SK-N-SH (cell line): ENCODE data around the gene NDFIP1. TPM values are rescaled to one million over a fixed set of nuclear protein-coding genes. Genes with fewer than 3 reads are reported as not detected.

Source experiments
- CTCF ChIA-PET: fragments of 300-600, 350-600 bp; formaldehyde crosslinking; extraction: SDS; loops from one replicate; lab custom pipeline; 2021; lab: Yijun Ruan, JAX
- POLR2A ChIA-PET: fragments of 350-600 bp; sonication (Branson Sonifier 250); formaldehyde crosslinking; extraction: SDS; loops from one replicate; lab custom pipeline; 2020; ENCODE audit warnings: antibody characterized with exemption, inconsistent platforms; lab: Yijun Ruan, JAX
- DNase-seq: peaks from one replicate; pipeline ENCODE4 v3.0.0; 2012
- H2AFZ ChIP-seq: fragments of 200-600 bp; sonication (generic); 2 replicates; pipeline ENCODE4 v1.8.1; 2016; ENCODE audit warnings: antibody characterized with exemption, mild to moderate bottlenecking, low read depth
- H3F3A ChIP-seq: fragments of 200-600 bp; sonication (generic); replicated peaks from 2 replicates; pipeline ENCODE3; 2016; ENCODE audit warnings: antibody characterized with exemption, mild to moderate bottlenecking; ENCODE audit not compliant: insufficient read depth
- H3K27ac ChIP-seq, 2 experiments: fragments of 200-500 bp in 1 of 2; fragments of 200-600 bp in 1 of 2; sonication (Bioruptor generic) in 1 of 2; sonication (generic), shearing (Covaris generic) in 1 of 2; 2 replicates each; pipeline versions ENCODE4 v1.5.1 to v1.6.1; 2014 to 2016; ENCODE audit warnings: low read depth in 2 of 2, inconsistent platforms in 1 of 2, low read length in 1 of 2, mild to moderate bottlenecking in 1 of 2, mixed read lengths in 1 of 2
- H3K27me3 ChIP-seq: fragments of 200-600 bp; sonication (generic), shearing (Covaris generic); 2 replicates; pipeline ENCODE4 v1.6.1; 2016; ENCODE audit warnings: mixed run types; ENCODE audit not compliant: insufficient read depth
- H3K36me3 ChIP-seq, 2 experiments: fragments of 200-500 bp in 1 of 2; fragments of 200-600 bp in 1 of 2; sonication (Bioruptor generic) in 1 of 2; sonication (generic) in 1 of 2; replicated peaks in 1 of 2; 2 replicates each; pipeline versions ENCODE3 to v1.5.1; 2014 to 2016; ENCODE audit warnings: low read length in 1 of 2, mild to moderate bottlenecking in 1 of 2; ENCODE audit not compliant: insufficient read depth in 2 of 2, control insufficient read depth in 1 of 2
- H3K4me1 ChIP-seq, 2 experiments: fragments of 200-500 bp in 1 of 2; fragments of 200-600 bp in 1 of 2; sonication (Bioruptor generic) in 1 of 2; sonication (generic), shearing (Covaris generic) in 1 of 2; 2 replicates each; pipeline versions ENCODE4 v1.5.1 to v1.6.1; 2014 to 2016; ENCODE audit warnings: low read depth in 1 of 2, low read length in 1 of 2, mixed run types in 1 of 2; ENCODE audit not compliant: insufficient read depth in 2 of 2, control insufficient read depth in 1 of 2
- H3K4me2 ChIP-seq: fragments of 200-600 bp; sonication (generic), shearing (Covaris generic); 2 replicates; pipeline ENCODE4 v1.6.1; 2017; ENCODE audit warnings: mixed run types
- H3K4me3 ChIP-seq, 2 experiments: fragments of 200-500 bp in 1 of 2; fragments of 200-600 bp in 1 of 2; sonication (Bioruptor generic) in 1 of 2; sonication (generic), shearing (Covaris generic) in 1 of 2; 2 replicates each; pipeline versions ENCODE4 v1.5.1 to v1.8.1; 2014 to 2016; ENCODE audit warnings: low read depth in 2 of 2, inconsistent platforms in 1 of 2, low read length in 1 of 2, mild to moderate bottlenecking in 1 of 2, mixed read lengths in 1 of 2, moderate library complexity in 1 of 2
- H3K79me2 ChIP-seq: fragments of 200-600 bp; sonication (generic); 2 replicates; pipeline ENCODE4 v1.8.1; 2017; ENCODE audit warnings: mild to moderate bottlenecking; ENCODE audit not compliant: insufficient read depth
- H3K9ac ChIP-seq: fragments of 200-600 bp; sonication (generic); 2 replicates; pipeline ENCODE4 v1.6.1; 2017; ENCODE audit warnings: mixed run types
- H3K9me2 ChIP-seq: fragments of 200-600 bp; sonication (generic); 2 replicates; pipeline ENCODE4 v1.6.1; 2017; ENCODE audit warnings: mixed run types
- H3K9me3 ChIP-seq: fragments of 200-600 bp; sonication (generic); 2 replicates; pipeline ENCODE4 v1.6.1; 2017; ENCODE audit warnings: mixed run types, mild to moderate bottlenecking, moderate library complexity
- H4K20me1 ChIP-seq: fragments of 200-600 bp; sonication (generic); 2 replicates; pipeline ENCODE4 v1.6.1; 2017; ENCODE audit warnings: mild to moderate bottlenecking, mixed run types; ENCODE audit not compliant: insufficient read depth
- ELF1 ChIP-seq: IDR thresholded peaks from 2 replicates; pipeline ENCODE4 v1.4.0; 2012
- EP300 ChIP-seq, 2 experiments: IDR thresholded peaks; 2 replicates each; pipeline versions ENCODE4 v1.4.0 to v1.6.1; 2012; ENCODE audit warnings: borderline replicate concordance in 1 of 2, low read depth in 1 of 2, low read length in 1 of 2
- FOSL2 ChIP-seq: IDR thresholded peaks from 2 replicates; pipeline ENCODE4 v1.4.0; 2012; ENCODE audit warnings: low read depth, mild to moderate bottlenecking, moderate library complexity, borderline replicate concordance
- GABPA ChIP-seq: IDR thresholded peaks from 2 replicates; pipeline ENCODE4 v1.4.0; 2012; ENCODE audit warnings: low read depth, mild to moderate bottlenecking
- MAX ChIP-seq: IDR thresholded peaks from 2 replicates; pipeline ENCODE4 v1.4.0; 2012; ENCODE audit warnings: low read depth
- MEF2A ChIP-seq: IDR thresholded peaks from 2 replicates; pipeline ENCODE4 v1.4.0; 2012; ENCODE audit warnings: low read depth, borderline replicate concordance
- NFIC ChIP-seq: IDR thresholded peaks from 2 replicates; pipeline ENCODE4 v1.4.0; 2012; ENCODE audit warnings: borderline replicate concordance
- POLR2AphosphoS5 ChIP-seq: IDR thresholded peaks from 2 replicates; pipeline ENCODE4 v1.6.1; 2012; ENCODE audit warnings: low read depth, low read length
- RAD21 ChIP-seq: IDR thresholded peaks from 2 replicates; pipeline ENCODE4 v1.6.1; 2012; ENCODE audit warnings: mild to moderate bottlenecking, low read length
- USF2 ChIP-seq: fragments of 150-350 bp; IDR thresholded peaks from 2 replicates; pipeline ENCODE4 v1.6.1; 2017; ENCODE audit warnings: antibody characterized with exemption, low read length, low read depth, borderline replicate concordance
- YY1 ChIP-seq: IDR thresholded peaks from 2 replicates; pipeline ENCODE4 v1.4.0; 2012; ENCODE audit warnings: low read depth, mild to moderate bottlenecking
- WGBS: methylation state at CpG from one replicate; pipeline ENCODE4 v1.1.6; 2017; ENCODE audit warnings: low lambda C conversion rate; 5-methylcytosine and 5-hydroxymethylcytosine counted together
- polyA plus RNA-seq, 3 experiments: library from polyadenylated mRNA; depleted of rRNA; stranded (reverse); fragments of >200 nt; gene quantifications; 2 replicates each; pipeline ENCODE4 v1.2.3, GENCODE V29; 2012
- TF ChIP-seq, protein P1 (sequence below): fragments of 200-600 bp; sonication (generic); IDR thresholded peaks from 2 replicates; pipeline ENCODE4 v1.6.1; 2017; ENCODE audit warnings: antibody characterized with exemption, mild to moderate bottlenecking, moderate library complexity
- TF ChIP-seq, protein P2 (sequence below): fragments of 150-350 bp; IDR thresholded peaks from 2 replicates; pipeline ENCODE4 v1.6.1; 2016; ENCODE audit warnings: mild to moderate bottlenecking, low read depth, low read length

The NDFIP1 gene
- polyA plus RNA-seq, 1 of the 3 experiments (the other 2 are of a cell fraction), result 40.0 TPM

- TF ChIP-seq, protein P1, sequence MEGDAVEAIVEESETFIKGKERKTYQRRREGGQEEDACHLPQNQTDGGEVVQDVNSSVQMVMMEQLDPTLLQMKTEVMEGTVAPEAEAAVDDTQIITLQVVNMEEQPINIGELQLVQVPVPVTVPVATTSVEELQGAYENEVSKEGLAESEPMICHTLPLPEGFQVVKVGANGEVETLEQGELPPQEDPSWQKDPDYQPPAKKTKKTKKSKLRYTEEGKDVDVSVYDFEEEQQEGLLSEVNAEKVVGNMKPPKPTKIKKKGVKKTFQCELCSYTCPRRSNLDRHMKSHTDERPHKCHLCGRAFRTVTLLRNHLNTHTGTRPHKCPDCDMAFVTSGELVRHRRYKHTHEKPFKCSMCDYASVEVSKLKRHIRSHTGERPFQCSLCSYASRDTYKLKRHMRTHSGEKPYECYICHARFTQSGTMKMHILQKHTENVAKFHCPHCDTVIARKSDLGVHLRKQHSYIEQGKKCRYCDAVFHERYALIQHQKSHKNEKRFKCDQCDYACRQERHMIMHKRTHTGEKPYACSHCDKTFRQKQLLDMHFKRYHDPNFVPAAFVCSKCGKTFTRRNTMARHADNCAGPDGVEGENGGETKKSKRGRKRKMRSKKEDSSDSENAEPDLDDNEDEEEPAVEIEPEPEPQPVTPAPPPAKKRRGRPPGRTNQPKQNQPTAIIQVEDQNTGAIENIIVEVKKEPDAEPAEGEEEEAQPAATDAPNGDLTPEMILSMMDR, result no peak
- TF ChIP-seq MAX, result no peak
- no peak for TF ChIP-seq POLR2AphosphoS5
- TF ChIP-seq EP300 (IDR thresholded peaks at IDR 0.05; ENCODE audit: borderline replicate concordance in 1 of 2, low read depth in 1 of 2, low read length in 1 of 2), result no peak
Measured at GRCh38 chr5:142104491-142104890, 4.1 kb upstream of the NDFIP1 start (continued).

DNA sequence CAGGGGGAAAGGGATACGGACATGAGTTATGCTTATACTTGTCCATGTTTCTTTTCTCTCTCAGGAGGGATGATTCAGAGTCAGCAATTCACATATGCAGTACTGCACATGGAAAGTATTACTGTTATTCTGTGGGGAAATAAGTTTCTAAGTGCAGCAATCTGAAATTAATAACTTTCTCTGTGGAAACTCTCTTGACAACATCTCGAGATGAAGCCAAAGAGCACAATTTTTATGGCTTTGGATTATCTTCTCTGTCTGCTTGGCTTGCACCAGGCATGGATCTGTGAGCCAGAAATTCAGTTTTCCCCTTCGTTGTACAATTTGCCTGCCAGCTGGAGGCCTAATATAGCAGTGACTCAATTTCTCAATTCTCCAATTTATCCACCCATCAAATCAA, 2.5 kb upstream of the NDFIP1 start:
- peaks cover 15% of the 10 kb centered on the region for H4K20me1 ChIP-seq
- CTCF ChIA-PET, result interaction anchor here (0.7 kb wide), 1 partner anchor 13 kb away, joined by 3 read pairs; no protein-coding TSS in a partner anchor
- peaks cover 7% of the 10 kb centered on the region for H3F3A ChIP-seq
- no peak overlapping the region for H3K9ac ChIP-seq
- POLR2A ChIA-PET, result no interaction called here
- H3K27ac ChIP-seq, result peak overlapping the region in 1 of 2 experiments; percentile 26; a peak in 1 of 4 replicates
- no peak overlapping the region for H2AFZ ChIP-seq
- H3K27me3 ChIP-seq, result no peaks in the 10 kb centered on the region
- no peaks in the 10 kb centered on the region for H3K9me2 ChIP-seq
- H3K36me3 ChIP-seq, result peaks cover 3 to 4% of the 10 kb centered on the region in 2 experiments
- no peaks in the 10 kb centered on the region for H3K9me3 ChIP-seq
- DNase-seq, result no peak
- H3K4me2 ChIP-seq, result no peak overlapping the region
- H3K79me2 ChIP-seq, result peaks cover 23% of the 10 kb centered on the region
- TF ChIP-seq YY1 (no peak), MEF2A (no peak), NFIC (no peak), RAD21 (no peak), FOSL2 (no peak), ELF1 (no peak), GABPA (no peak), USF2 (no peak)
- TF ChIP-seq, protein P2, sequence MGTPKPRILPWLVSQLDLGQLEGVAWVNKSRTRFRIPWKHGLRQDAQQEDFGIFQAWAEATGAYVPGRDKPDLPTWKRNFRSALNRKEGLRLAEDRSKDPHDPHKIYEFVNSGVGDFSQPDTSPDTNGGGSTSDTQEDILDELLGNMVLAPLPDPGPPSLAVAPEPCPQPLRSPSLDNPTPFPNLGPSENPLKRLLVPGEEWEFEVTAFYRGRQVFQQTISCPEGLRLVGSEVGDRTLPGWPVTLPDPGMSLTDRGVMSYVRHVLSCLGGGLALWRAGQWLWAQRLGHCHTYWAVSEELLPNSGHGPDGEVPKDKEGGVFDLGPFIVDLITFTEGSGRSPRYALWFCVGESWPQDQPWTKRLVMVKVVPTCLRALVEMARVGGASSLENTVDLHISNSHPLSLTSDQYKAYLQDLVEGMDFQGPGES, result no peak
- TF ChIP-seq, all 33 proteins: peak for 0
- Histone ChIP-seq H3K4me3 (no peak overlapping the region), H3K4me1 (peaks cover 5 to 11% of the 10 kb centered on the region in 2 experiments; a peak in 3 of 4 replicates)
- WGBS, result 40% methylated on average over 3 of the region's 3 CpGs
